B cell (primary cell): ENCODE results near the gene FAM184B.

Source experiments
- CTCF ChIP-seq: fragments of 200-600 bp; IDR thresholded peaks from one replicate; pipeline ENCODE4 v1.8.0; 2022; ENCODE audit warnings: antibody characterized with exemption, mild to moderate bottlenecking
- EZH2 ChIP-seq: IDR thresholded peaks from 2 replicates; pipeline ENCODE4 v1.6.1; 2012; ENCODE audit warnings: borderline replicate concordance, low read depth, mild to moderate bottlenecking, moderate library complexity, low read length; ENCODE audit not compliant: insufficient read depth, poor library complexity, severe bottlenecking

GRCh38 chr4:17709763-17710068 lies 71.7 kb downstream of the FAM184B start:
- TF ChIP-seq CTCF (no peak), EZH2 (no peak)
